Stomach (tissue), 9 donors: ENCODE results near the gene HSPBAP1. TPM values are rescaled to one million over a fixed set of nuclear protein-coding genes. Genes with fewer than 3 reads are reported as not detected.
"Not testable (repeated sequence)": the region's sequence is repeated elsewhere in the genome, so short reads cannot be mapped to it uniquely, and the experiment has no call there.

Source experiments
- DNase-seq, 2 donors: peaks; one replicate each; pipeline versions ENCODE4 v3.0.0 to v3.0.0-alpha.2; 2013 to 2019
- H3K27ac ChIP-seq, 5 donors: fragments of 200-600 bp in 4 of 5; sonication (generic) in 4 of 5; one replicate each; pipeline ENCODE4 v1.5.1; 2013 to 2019; ENCODE audit warnings: mild to moderate bottlenecking in 1 of 5, moderate library complexity in 1 of 5
- H3K27me3 ChIP-seq, 3 donors: fragments of 200-600 bp; sonication (generic); one replicate each; pipeline ENCODE4 v1.5.1; 2017 to 2019; ENCODE audit warnings: mixed run types in 1 of 3
- H3K36me3 ChIP-seq, 4 donors: fragments of 200-600 bp; sonication (generic); 1 replicate in 3 of 4; 2 replicates in 1 of 4; pipeline ENCODE4 v1.5.1; 2016 to 2019
- H3K4me1 ChIP-seq, 4 donors: fragments of 200-600 bp; sonication (generic); one replicate each; pipeline ENCODE4 v1.5.1; 2016 to 2019
- H3K4me3 ChIP-seq, 4 donors: fragments of 200-600 bp; sonication (generic) in 3 of 4; one replicate each; pipeline ENCODE4 v1.5.1; 2016 to 2019; ENCODE audit warnings: mild to moderate bottlenecking in 1 of 4
- H3K9me3 ChIP-seq, 4 donors: fragments of 200-600 bp; sonication (generic); one replicate each; pipeline ENCODE4 v1.5.1; 2016 to 2019
- EP300 ChIP-seq: sonication (generic); formaldehyde crosslinking; IDR thresholded peaks from one replicate; pipeline ENCODE4 v1.6.1; 2017; ENCODE audit warnings: antibody characterized with exemption
- POLR2A ChIP-seq, 4 donors: fragments of 450-650 bp; IDR thresholded peaks; one replicate each; pipeline ENCODE4 v1.6.1; 2016; ENCODE audit warnings: antibody characterized with exemption in 4 of 4, control low read depth in 2 of 4, mild to moderate bottlenecking in 1 of 4, moderate library complexity in 1 of 4
- POLR2AphosphoS5 ChIP-seq, 3 donors: sonication (generic); formaldehyde crosslinking; IDR thresholded peaks; one replicate each; pipeline ENCODE4 v1.6.1; 2016; ENCODE audit warnings: antibody characterized with exemption in 3 of 3
- WGBS, 5 donors: extraction: QIAGEN DNeasy Blood & Tissue Kit in 3 of 5; methylation state at CpG; one replicate each; pipeline versions ENCODE4 v1.1.5 to v1.1.7; 2013 to 2018; 5-methylcytosine and 5-hydroxymethylcytosine counted together
- intact Hi-C: fragments of 100-400 bp; cut with DNase I; formaldehyde crosslinking; loops from one replicate; pipeline ENCODE4 v1.15.1; 2023; ENCODE audit warnings: low total_unique reads
- polyA plus RNA-seq, 3 donors: library from polyadenylated mRNA; stranded (reverse); fragments of 200-250 nt; gene quantifications; one replicate each; pipeline ENCODE4 v1.2.3, GENCODE V29; 2013
- total RNA-seq, 5 donors: library from RNA; depleted of rRNA; stranded (reverse); fragments of >200 nt; gene quantifications; one replicate each; pipeline versions ENCODE4 v1.1.0 to v1.2.3, GENCODE V29; 2014 to 2016
- TF ChIP-seq, protein P1 (sequence below), 7 experiments: fragments of 450-650 bp in 4 of 7; fragments of 200-600 bp in 3 of 7; sonication (generic) in 3 of 7; IDR thresholded peaks; one replicate each; pipeline ENCODE4 v1.5.1; 2016 to 2019; ENCODE audit warnings: antibody characterized with exemption in 7 of 7, control low read depth in 2 of 7, mild to moderate bottlenecking in 1 of 7
- donor health status: healthy with polysubstance abuse.
- donor health status: Bipolar disorder and iron deficiency.
- donor health status: healthy.

The HSPBAP1 gene
- total and polyA plus RNA-seq, 8 donors, result 1.7 to 16.5 (median 8.8) TPM; not detected in 1

DNA sequence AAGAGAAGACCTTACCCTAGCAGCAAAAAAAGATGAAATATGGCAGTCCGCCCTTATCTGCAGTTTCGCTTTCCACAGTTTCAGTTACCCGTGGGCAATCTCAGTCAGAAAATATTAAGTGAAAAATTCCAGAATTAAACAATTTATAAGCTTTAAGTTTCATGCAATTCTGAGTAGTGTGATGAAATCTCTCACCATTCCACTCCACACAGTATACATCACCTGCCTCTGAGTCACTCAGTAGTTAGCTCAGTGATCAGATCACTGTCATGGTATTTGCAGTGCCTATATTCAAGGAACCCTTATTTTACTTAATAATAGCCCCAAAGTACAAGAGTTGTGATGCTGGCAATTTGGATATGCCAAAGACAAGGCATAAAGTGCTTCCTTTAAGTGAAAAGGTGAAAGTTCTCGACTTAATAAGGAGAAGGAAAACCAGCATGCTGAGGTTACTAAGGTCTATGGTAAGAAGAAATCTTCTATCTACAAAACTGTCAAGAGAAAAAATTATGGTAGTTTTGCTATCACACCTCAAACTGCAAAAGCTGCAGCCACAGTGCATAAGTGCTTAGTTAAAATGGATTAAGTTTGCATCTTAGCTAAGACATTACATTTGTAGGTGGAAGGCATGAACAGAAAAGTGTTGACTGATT is 48.1 kb downstream of the HSPBAP1 start:
- Histone ChIP-seq H3K27me3 (no peaks in the 10 kb centered on the region), H3K4me3 (no peak overlapping the region), H3K4me1 (no peaks in the 10 kb centered on the region), H3K36me3 (peaks cover 4 to 40% (median 21%) of the 10 kb centered on the region in 4 donors), H3K27ac (no peak overlapping the region), H3K9me3 (no peaks in the 10 kb centered on the region)
- no peak for DNase-seq
- 93 to 97% (median 95%) methylated on average over 4 of the region's 4 CpGs for WGBS, 5 donors
- intact Hi-C loops, result no loop called here
- TF ChIP-seq EP300 (no peak), POLR2AphosphoS5 (IDR thresholded peaks at IDR 0.05) (no peak), POLR2A (IDR thresholded peaks at IDR 0.05) (no peak)
- TF ChIP-seq, protein P1, sequence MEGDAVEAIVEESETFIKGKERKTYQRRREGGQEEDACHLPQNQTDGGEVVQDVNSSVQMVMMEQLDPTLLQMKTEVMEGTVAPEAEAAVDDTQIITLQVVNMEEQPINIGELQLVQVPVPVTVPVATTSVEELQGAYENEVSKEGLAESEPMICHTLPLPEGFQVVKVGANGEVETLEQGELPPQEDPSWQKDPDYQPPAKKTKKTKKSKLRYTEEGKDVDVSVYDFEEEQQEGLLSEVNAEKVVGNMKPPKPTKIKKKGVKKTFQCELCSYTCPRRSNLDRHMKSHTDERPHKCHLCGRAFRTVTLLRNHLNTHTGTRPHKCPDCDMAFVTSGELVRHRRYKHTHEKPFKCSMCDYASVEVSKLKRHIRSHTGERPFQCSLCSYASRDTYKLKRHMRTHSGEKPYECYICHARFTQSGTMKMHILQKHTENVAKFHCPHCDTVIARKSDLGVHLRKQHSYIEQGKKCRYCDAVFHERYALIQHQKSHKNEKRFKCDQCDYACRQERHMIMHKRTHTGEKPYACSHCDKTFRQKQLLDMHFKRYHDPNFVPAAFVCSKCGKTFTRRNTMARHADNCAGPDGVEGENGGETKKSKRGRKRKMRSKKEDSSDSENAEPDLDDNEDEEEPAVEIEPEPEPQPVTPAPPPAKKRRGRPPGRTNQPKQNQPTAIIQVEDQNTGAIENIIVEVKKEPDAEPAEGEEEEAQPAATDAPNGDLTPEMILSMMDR (IDR thresholded peaks at IDR 0.05), result no peak

DNA sequence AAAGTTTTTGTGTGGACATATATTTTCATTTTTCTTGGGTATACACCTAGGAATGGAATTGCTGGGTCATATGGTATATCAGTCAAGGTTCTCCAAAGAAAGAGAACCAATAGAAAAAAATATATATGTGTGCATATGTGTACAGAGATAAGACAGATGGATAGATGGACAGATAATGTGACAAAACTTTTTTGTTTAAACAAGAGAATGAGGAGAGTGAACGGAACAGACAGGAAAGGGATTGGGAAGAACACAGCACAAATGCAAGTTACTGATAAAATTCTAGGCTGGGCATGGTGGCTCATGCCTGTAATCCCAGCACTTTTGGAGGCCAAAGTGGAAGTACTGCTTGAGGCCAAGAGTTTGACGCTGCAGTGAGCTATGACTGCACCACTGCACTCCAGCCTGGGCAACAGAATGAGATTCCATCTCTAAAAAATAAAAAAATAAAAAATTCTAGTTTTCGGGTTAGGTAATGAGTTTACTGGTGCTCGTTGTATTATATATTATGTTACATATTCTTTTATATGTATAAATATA is 50.0 kb downstream of the HSPBAP1 start:
- Histone ChIP-seq H3K4me1 (no peaks in the 10 kb centered on the region), H3K27me3 (no peaks in the 10 kb centered on the region), H3K9me3 (no peaks in the 10 kb centered on the region), H3K36me3 (peaks cover 4 to 50% (median 35%) of the 10 kb centered on the region in 4 donors), H3K27ac (no peak overlapping the region), H3K4me3 (no peak overlapping the region)
- no peak for TF ChIP-seq EP300
- TF ChIP-seq POLR2A (IDR thresholded peaks at IDR 0.05), result no peak
- no peak for TF ChIP-seq POLR2AphosphoS5 (IDR thresholded peaks at IDR 0.05)
- TF ChIP-seq, protein P1 (IDR thresholded peaks at IDR 0.05), result no peak
- 94 to 97% (median 96%) methylated on average over 4 of the region's 4 CpGs for WGBS, 5 donors
- DNase-seq, result no peak
- intact Hi-C loops, result no loop called here

GRCh38 chr3:122742234-122742633 is 51.4 kb downstream of the HSPBAP1 start:
- Histone ChIP-seq H3K4me1 (no peaks in the 10 kb centered on the region), H3K9me3 (no peaks in the 10 kb centered on the region), H3K27ac (no peak overlapping the region), H3K4me3 (no peak overlapping the region), H3K27me3 (no peaks in the 10 kb centered on the region), H3K36me3 (peaks cover 4 to 46% (median 35%) of the 10 kb centered on the region in 4 donors)
- no peak for DNase-seq
- TF ChIP-seq, protein P1 (IDR thresholded peaks at IDR 0.05), result no peak
- TF ChIP-seq EP300, result no peak
- TF ChIP-seq POLR2A (IDR thresholded peaks at IDR 0.05), result no peak
- TF ChIP-seq POLR2AphosphoS5 (IDR thresholded peaks at IDR 0.05), result no peak
- intact Hi-C loops, result no loop called here

DNA sequence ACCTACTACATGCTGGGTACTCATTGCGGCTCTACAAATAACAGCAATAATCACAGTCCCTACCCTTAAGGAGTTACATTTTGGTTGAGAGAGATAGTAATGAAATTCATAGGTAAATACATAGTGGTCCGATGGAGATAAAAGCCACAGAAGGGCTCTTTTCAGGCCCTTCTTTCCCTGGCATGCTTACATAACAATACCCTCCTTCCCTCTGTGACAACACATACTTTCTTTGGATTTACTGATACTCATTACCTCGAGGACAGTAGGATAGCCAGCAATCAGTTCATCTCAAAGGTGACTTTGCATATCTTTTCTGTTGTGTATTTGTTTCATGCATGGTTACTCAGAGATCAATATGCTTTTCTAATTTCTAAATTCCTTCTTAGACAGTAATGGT is 54.5 kb downstream of the HSPBAP1 start:
- intact Hi-C loops, result no loop called here
- H3K9me3 ChIP-seq, result no peaks in the 10 kb centered on the region
- no peak overlapping the region for H3K4me3 ChIP-seq
- TF ChIP-seq POLR2A (IDR thresholded peaks at IDR 0.05) (no peak), EP300 (no peak), POLR2AphosphoS5 (IDR thresholded peaks at IDR 0.05) (no peak)
- TF ChIP-seq, protein P1 (IDR thresholded peaks at IDR 0.05), result no peak
- H3K27ac ChIP-seq, result no peak overlapping the region
- H3K4me1 ChIP-seq, result no peaks in the 10 kb centered on the region
- H3K27me3 ChIP-seq, result no peaks in the 10 kb centered on the region
- H3K36me3 ChIP-seq, result peaks cover 4 to 42% (median 34%) of the 10 kb centered on the region in 4 donors
- no peak for DNase-seq
- 78 to 88% (median 86%) methylated on average over 3 of the region's 3 CpGs for WGBS, 5 donors

DNA sequence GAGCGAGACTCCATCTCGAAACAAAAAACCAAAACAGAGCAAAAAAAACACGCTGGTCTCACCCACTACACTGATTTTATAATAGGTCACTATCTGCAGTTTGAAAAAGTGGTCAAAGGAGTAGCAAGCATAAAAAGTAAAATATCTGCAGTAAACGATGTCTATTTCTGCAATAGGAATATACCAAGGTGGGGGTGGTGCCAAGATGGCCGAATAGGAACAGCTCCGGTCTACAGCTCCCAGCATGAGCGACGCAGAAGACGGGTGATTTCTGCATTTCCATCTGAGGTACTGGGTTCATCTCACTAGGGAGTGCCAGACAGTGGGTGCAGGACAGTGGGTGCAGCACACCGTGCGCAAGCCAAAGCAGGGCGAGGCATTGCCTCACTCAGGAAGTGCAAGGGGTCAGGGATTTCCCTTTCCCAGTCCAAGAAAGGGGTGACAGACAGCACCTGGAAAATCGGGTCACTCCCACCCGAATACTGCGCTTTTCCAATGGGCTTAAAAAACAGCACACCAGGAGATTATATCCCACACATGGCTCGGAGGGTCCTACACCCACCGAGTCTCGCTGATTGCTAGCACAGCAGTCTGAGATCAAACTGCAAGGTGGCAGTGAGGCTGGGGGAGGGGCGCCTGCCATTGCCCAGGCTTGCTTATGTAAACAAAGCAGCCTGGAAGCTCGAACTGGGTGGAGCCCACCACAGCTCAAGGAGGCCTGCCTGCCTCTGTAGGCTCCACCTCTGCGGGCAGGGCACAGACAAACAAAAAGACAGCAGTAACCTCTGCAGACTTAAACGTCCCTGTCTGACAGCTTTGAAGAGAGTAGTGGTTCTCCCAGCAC is 60.7 kb downstream of the HSPBAP1 start:
- H3K9me3 ChIP-seq, H3K27ac ChIP-seq, H3K27me3 ChIP-seq, intact Hi-C loops, H3K4me3 ChIP-seq, DNase-seq, H3K4me1 ChIP-seq: not testable (repeated sequence)
- WGBS, 5 donors, result 92 to 95% (median 93%) methylated on average over 16 to 22 of the region's 22 CpGs
- H3K36me3 ChIP-seq, result peaks cover 0 to 40% (median 27%) of the 10 kb centered on the region in 4 donors
